Heart right ventricle (tissue), 16 donors: ENCODE data around the gene GFRA3. TPM values are rescaled to one million over a fixed set of nuclear protein-coding genes. Genes with fewer than 3 reads are reported as not detected.

Source experiments
- ATAC-seq, 8 donors: fragments of 200-7000 bp; cut with Tn5 transposase; one replicate each; pipeline ENCODE4 v1.9.1; 2020; ENCODE audit warnings: mild to moderate bottlenecking in 8 of 8, moderate library complexity in 8 of 8, moderate number of reproducible peaks in 1 of 8
- DNase-seq, 2 donors: peaks; one replicate each; pipeline ENCODE4 v3.0.0-alpha.2; 2020
- H3K27ac ChIP-seq, 10 donors: fragments of 200-600 bp; sonication (generic) in 2 of 10; one replicate each; pipeline versions ENCODE4 v1.5.0 to v1.8.0; 2020 to 2022; ENCODE audit warnings: mild to moderate bottlenecking in 3 of 10
- H3K27me3 ChIP-seq, 7 donors: fragments of 200-600 bp; one replicate each; pipeline ENCODE4 v1.8.0; 2021 to 2022; ENCODE audit warnings: mild to moderate bottlenecking in 2 of 7
- H3K36me3 ChIP-seq, 9 donors: fragments of 200-600 bp; sonication (generic) in 1 of 9; one replicate each; pipeline versions ENCODE4 v1.5.0 to v1.8.0; 2020 to 2022; ENCODE audit warnings: mild to moderate bottlenecking in 2 of 9
- H3K4me1 ChIP-seq, 9 donors: fragments of 200-600 bp; sonication (generic) in 1 of 9; one replicate each; pipeline versions ENCODE4 v1.5.0 to v1.8.0; 2020 to 2022; ENCODE audit warnings: mild to moderate bottlenecking in 4 of 9
- H3K4me3 ChIP-seq, 10 donors: fragments of 200-600 bp; sonication (generic) in 2 of 10; one replicate each; pipeline versions ENCODE4 v1.5.0 to v1.8.0; 2020 to 2022; ENCODE audit warnings: mild to moderate bottlenecking in 7 of 10, moderate library complexity in 2 of 10
- H3K9me3 ChIP-seq, 11 donors: fragments of 200-600 bp in 10 of 11; sonication (generic) in 2 of 11; one replicate each; pipeline versions ENCODE4 v1.5.0 to v1.8.0; 2013 to 2022; ENCODE audit warnings: mild to moderate bottlenecking in 2 of 11, control low read depth in 1 of 11, moderate library complexity in 1 of 11
- CTCF ChIP-seq, 9 donors: fragments of 200-600 bp; sonication (generic) in 2 of 9; IDR thresholded peaks; one replicate each; pipeline versions ENCODE4 v1.5.0 to v1.8.0; 2021 to 2022; ENCODE audit warnings: antibody characterized with exemption in 9 of 9, mild to moderate bottlenecking in 5 of 9, moderate library complexity in 1 of 9
- WGBS, 2 donors: extraction: QIAGEN DNeasy Blood & Tissue Kit; methylation state at CpG; one replicate each; pipeline ENCODE4 v1.1.7; 2013; ENCODE audit warnings: inconsistent platforms in 1 of 2; 5-methylcytosine and 5-hydroxymethylcytosine counted together
- intact Hi-C, 10 donors: fragments of 100-400 bp; cut with DNase I; formaldehyde crosslinking; loops; one replicate each; pipeline versions ENCODE4 v1.11.1 to v1.14.2; 2022
- polyA plus RNA-seq, 2 donors: library from polyadenylated mRNA; stranded (reverse); fragments of 200-250 nt; gene quantifications; one replicate each; pipeline ENCODE4 v1.2.3, GENCODE V29; 2013
- total RNA-seq, 10 donors: library from RNA; stranded (reverse); fragmentation: NEBNext Ultra II Directional in 3 of 10; extraction: Animal tissue kit (Norgen Biotek cat#: 25700) in 3 of 10; gene quantifications; one replicate each; pipeline versions ENCODE4 v1.2.1 to v1.2.4, GENCODE V29; 2021 to 2023
- donor health status: Arrhythmogenic right ventricular cardiomyopathy.
- donor health status: ischemic (EF 13 %, LVEDD 7.1; RV severe dilation, severe dysfunction).
- donor health status: healthy with polysubstance abuse.
- donor health status: DM: no; HTN: yes; CAD: no.
- donor health status: DM: no; HTN: no; CAD: no.
- donor health status: ischemic (EF 25% LVEDD 6.9; RV normal size, moderate dysfunction).
- donor health status: ischemic (EF 25% LVEDD 5.7; RV mildly dilated, moderate dysfunction).
- donor health status: healthy.
- donor health status: DM: yes; HTN: yes; CAD: no.
- donor health status: Ischemic cardiomyopathy.
- donor health status: ischemic (EF 35%, LVEDD 5.7; RV mildly dilated, moderate dysfunction).
- donor health status: nonischemic (EF 11% LVEDD 7.7; RV severe dilation, severe dysfunction).
- donor health status: DM: yes; HTN: yes; CAD: no.
- donor health status: PGD.
- donor health status: ischemic (EF 29% LVEDD 5.4; RV normal size, mild dysfunction).
- donor health status: nonischemic (EF 23%, LVEDD 6.1; RV moderate dilation, normal function).

Gene GFRA3
- total and polyA plus RNA-seq, 12 donors, result 0.15 to 1.7 (median 0.87) TPM; not detected in 1

- H3K4me3 ChIP-seq, result no peak overlapping the region
- no peak overlapping the region for H3K27ac ChIP-seq
- peak; percentile 25 to 69 (median 54) for TF ChIP-seq CTCF (IDR thresholded peaks at IDR 0.05)
- H3K27me3 ChIP-seq, result no peaks in the 10 kb centered on the region
- peaks cover 0 to 8% (median 0%) of the 10 kb centered on the region in 9 donors for H3K36me3 ChIP-seq
- DNase-seq, result peak in 1 of 2 donors; percentile 35
- H3K9me3 ChIP-seq, result no peaks in the 10 kb centered on the region
- H3K4me1 ChIP-seq, result peaks cover 0 to 3% (median 0%) of the 10 kb centered on the region in 9 donors
- WGBS, 2 donors, result 63 to 66% methylated on average over 7 of the region's 7 CpGs
- ATAC-seq, result peak in 7 of 8 donors; percentile 67 to 90 (median 86)
- intact Hi-C loops, result loop anchor here in 9 of 10 donors (2.0 to 10.0 kb wide), 3 partner anchors 58 to 61 kb away; no protein-coding TSS in a partner anchor
These were observed 8.7 kb upstream of the GFRA3 start for GRCh38 chr5:138282920-138283742.

DNA sequence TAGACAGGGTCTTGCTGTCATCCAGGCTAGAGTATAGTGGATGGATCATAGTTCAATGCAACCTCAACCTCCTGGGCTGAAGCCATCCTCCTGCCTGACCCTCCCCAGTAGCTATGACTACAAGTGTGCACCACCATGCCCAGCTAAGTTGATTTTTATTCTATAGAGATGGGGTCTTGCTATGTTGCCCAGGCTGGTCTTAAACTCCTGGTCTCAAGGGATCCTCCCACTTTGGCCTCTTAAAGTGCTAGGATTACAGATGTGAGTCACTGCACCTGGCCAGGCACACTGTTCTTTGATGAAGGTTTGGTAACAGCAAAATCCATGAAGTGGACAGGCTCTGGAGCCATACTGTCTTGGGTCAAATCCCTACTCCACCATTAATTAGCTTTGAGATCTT, 6.5 kb upstream of the GFRA3 start:
- Histone ChIP-seq H3K27me3 (peaks cover 0 to 5% (median 0%) of the 10 kb centered on the region in 7 donors), H3K4me1 (peaks cover 0 to 10% (median 0%) of the 10 kb centered on the region in 9 donors), H3K9me3 (no peaks in the 10 kb centered on the region), H3K36me3 (peaks cover 0 to 8% (median 0%) of the 10 kb centered on the region in 9 donors), H3K27ac (no peak overlapping the region), H3K4me3 (no peak overlapping the region)
- no peak for DNase-seq
- intact Hi-C loops, result loop anchor here in 4 of 10 donors (5.0 to 10.0 kb wide), 2 partner anchors 56 to 59 kb away; no protein-coding TSS in a partner anchor
- no peak for ATAC-seq
- no peak for TF ChIP-seq CTCF (IDR thresholded peaks at IDR 0.05)

DNA sequence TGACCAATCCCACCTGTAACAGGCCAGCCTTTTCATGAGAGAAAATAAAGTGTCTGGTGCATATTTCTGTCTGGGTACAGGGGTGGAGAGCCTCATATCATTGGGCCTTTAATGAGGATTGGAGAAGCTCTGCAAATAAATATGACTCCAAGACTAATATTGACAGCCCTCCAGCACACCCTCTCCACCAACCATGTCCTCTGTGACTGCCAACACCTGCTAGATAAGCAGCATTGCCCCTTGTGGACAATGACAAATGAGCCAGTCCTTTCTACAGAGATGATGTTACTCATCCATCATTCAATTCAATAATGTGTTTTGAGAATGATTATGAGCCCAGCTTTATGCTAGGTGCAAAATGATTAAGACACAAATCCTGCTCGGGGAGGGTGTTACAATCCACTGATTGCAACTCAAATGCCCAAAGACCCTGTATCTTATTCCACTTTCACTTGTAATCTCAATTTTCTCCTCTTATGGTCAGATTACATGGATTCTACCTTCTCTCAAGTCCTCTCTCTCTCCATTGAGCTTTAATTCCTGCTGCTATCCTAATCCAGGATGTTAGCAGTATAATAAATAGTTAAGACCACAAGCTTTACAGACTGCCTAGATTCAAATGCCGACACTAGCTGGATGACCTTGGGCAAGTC, 2.1 kb upstream of the GFRA3 start:
- no peak overlapping the region for H3K4me3 ChIP-seq
- H3K36me3 ChIP-seq, result no peaks in the 10 kb centered on the region
- peaks cover 0 to 36% (median 16%) of the 10 kb centered on the region in 7 donors for H3K27me3 ChIP-seq
- peaks cover 0 to 28% (median 8%) of the 10 kb centered on the region in 9 donors for H3K4me1 ChIP-seq
- 79 to 88% methylated on average over 2 of the region's 2 CpGs for WGBS, 2 donors
- no peak for DNase-seq
- no peak overlapping the region for H3K27ac ChIP-seq
- H3K9me3 ChIP-seq, result no peaks in the 10 kb centered on the region
- intact Hi-C loops, result loop anchor here in 1 of 10 donors (5.0 kb wide), 1 partner anchor 34 kb away; no protein-coding TSS in a partner anchor
- ATAC-seq, result peak in 2 of 8 donors; percentile 47 to 69
- peak in 1 of 9 donors; percentile 7 for TF ChIP-seq CTCF (IDR thresholded peaks at IDR 0.05)

DNA sequence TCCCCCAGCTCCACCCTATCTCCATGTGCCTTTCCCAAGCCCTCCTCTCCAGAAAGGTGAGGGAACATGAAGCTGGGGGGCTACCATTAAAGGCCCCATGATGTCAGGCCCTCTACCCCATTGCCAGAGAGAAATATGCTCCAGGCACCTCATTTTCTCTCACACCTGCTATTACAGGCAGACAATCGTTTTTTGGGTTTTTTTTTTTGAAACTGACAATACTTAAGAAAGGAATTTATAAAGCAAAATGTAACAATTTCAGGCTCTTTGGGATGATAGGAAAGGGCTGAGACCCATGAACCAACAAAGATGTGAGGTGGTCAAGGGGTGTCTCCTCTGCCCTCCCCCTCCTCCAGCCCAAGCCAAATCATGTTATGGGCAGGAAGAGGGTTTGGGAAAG, 1.5 kb upstream of the GFRA3 start:
- no peak overlapping the region for H3K4me3 ChIP-seq
- peak in 1 of 8 donors; percentile 7 for ATAC-seq
- DNase-seq, result no peak
- H3K4me1 ChIP-seq, result peaks cover 0 to 28% (median 8%) of the 10 kb centered on the region in 9 donors
- WGBS, 2 donors, result 59 to 73% methylated on average over 1 of the region's 1 CpG
- intact Hi-C loops, result loop anchor here in 1 of 10 donors (5.0 kb wide), 1 partner anchor 34 kb away; no protein-coding TSS in a partner anchor
- no peak for TF ChIP-seq CTCF (IDR thresholded peaks at IDR 0.05)
- H3K36me3 ChIP-seq, result no peaks in the 10 kb centered on the region
- H3K9me3 ChIP-seq, result no peaks in the 10 kb centered on the region
- no peak overlapping the region for H3K27ac ChIP-seq
- peaks cover 0 to 36% (median 16%) of the 10 kb centered on the region in 7 donors for H3K27me3 ChIP-seq
